ENCODE measurements around the gene PSMB7.

Gene PSMB7

DNA sequence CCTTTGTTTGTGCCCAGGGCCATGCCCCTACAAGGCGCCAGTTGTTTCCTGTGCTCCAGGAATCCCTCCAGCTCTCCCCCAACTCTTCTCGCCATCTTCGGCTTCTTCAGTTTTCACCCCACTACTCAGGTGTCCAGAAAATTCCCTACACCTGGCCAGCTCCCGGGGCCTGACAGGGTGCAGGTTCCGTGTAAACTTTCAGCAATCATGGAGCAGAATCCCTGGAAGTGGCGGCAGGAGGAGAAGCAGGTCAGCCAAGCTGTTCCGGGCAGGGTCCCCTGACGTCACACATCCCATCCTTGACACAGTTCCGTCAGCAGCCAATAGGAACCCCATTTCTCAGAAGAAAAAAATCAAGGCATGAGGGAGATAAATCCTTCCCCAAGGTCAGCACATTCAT, 22.8 kb upstream of the PSMB7 start:
- TF ChIP-seq EZH2 (IDR thresholded peaks at IDR 0.05; ENCODE audit: borderline replicate concordance, low read depth, low read length, severe bottlenecking) = no peak
- TF ChIP-seq, protein P1, sequence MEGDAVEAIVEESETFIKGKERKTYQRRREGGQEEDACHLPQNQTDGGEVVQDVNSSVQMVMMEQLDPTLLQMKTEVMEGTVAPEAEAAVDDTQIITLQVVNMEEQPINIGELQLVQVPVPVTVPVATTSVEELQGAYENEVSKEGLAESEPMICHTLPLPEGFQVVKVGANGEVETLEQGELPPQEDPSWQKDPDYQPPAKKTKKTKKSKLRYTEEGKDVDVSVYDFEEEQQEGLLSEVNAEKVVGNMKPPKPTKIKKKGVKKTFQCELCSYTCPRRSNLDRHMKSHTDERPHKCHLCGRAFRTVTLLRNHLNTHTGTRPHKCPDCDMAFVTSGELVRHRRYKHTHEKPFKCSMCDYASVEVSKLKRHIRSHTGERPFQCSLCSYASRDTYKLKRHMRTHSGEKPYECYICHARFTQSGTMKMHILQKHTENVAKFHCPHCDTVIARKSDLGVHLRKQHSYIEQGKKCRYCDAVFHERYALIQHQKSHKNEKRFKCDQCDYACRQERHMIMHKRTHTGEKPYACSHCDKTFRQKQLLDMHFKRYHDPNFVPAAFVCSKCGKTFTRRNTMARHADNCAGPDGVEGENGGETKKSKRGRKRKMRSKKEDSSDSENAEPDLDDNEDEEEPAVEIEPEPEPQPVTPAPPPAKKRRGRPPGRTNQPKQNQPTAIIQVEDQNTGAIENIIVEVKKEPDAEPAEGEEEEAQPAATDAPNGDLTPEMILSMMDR (IDR thresholded peaks at IDR 0.05; ENCODE audit: borderline replicate concordance, extremely low read depth, low read length, poor library complexity, severe bottlenecking) = no peak
- no peaks in the 10 kb centered on the region for H3K79me2 ChIP-seq (ENCODE audit: insufficient read depth, low read length)
- H3K36me3 ChIP-seq (ENCODE audit: insufficient read depth, low read length) = no peaks in the 10 kb centered on the region
- H3K27ac ChIP-seq (ENCODE audit: low read length) = no peak overlapping the region
- H3K4me1 ChIP-seq (ENCODE audit: insufficient read depth, low read length) = no peaks in the 10 kb centered on the region
- H4K20me1 ChIP-seq (ENCODE audit: insufficient read depth, low read length) = no peaks in the 10 kb centered on the region
- no peak overlapping the region for H3K4me2 ChIP-seq (ENCODE audit: insufficient read depth, low read length)
- H3K27me3 ChIP-seq (ENCODE audit: insufficient read depth, low read length, poor library complexity) = no peaks in the 10 kb centered on the region
- H2AFZ ChIP-seq (ENCODE audit: low read depth, low read length) = no peak overlapping the region
- ATAC-seq (ENCODE audit: insufficient read depth, low read depth) (no peak), DNase-seq (no peak)
- H3K9me3 ChIP-seq (ENCODE audit: insufficient read depth, low read length, severe bottlenecking) = no peaks in the 10 kb centered on the region
- no peak overlapping the region for H3K4me3 ChIP-seq (ENCODE audit: low read depth in 1 of 2, low read length in 2 of 2)
- no peak overlapping the region for H3K9ac ChIP-seq (ENCODE audit: low read depth, low read length)

DNA sequence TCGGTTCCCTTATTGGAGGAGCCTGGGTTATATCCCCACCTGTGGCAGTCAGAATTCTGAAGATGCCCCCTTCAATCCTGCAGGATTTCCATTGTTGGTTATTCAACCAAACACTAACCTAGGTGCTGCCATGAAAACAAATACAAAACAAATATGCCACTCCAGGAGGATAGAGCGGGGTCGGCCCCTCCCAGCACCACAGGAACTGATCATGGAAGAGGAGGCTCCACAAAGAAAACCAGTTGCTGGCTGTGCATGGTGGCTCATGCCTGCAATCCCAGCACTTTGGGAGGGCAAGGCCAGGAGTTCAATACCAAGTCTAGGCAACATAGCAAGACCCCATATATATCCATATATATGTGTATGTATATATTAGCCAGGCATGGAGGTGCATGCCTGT, 21.8 kb upstream of the PSMB7 start:
- TF ChIP-seq EZH2 (IDR thresholded peaks at IDR 0.05; ENCODE audit: borderline replicate concordance, low read depth, low read length, severe bottlenecking) = no peak
- TF ChIP-seq, protein P1 (IDR thresholded peaks at IDR 0.05; ENCODE audit: borderline replicate concordance, extremely low read depth, low read length, poor library complexity, severe bottlenecking) = no peak

DNA sequence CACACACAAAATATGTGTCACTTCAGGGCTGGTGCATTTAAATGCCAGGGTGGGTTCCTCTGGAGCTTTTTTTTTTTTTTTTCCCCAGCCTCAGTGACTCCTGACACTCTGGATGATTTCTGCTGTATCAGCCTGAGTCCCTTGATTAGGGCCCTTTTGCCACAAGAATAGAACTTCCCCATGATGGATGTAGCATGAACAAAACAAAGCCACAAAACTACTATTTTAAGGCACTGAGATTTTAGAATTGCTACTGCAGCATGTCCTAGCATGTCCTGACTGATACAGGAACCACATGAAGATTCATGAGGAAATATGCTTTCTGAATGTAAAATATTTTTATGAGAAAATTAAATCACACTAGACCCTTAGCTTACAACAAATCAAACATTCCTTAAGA, 21.1 kb upstream of the PSMB7 start:
- H3K9ac ChIP-seq (ENCODE audit: low read depth, low read length) = no peak overlapping the region
- no peak overlapping the region for H2AFZ ChIP-seq (ENCODE audit: low read depth, low read length)
- H4K20me1 ChIP-seq (ENCODE audit: insufficient read depth, low read length) = no peaks in the 10 kb centered on the region
- no peak for DNase-seq
- no peaks in the 10 kb centered on the region for H3K9me3 ChIP-seq (ENCODE audit: insufficient read depth, low read length, severe bottlenecking)
- no peaks in the 10 kb centered on the region for H3K4me1 ChIP-seq (ENCODE audit: insufficient read depth, low read length)
- TF ChIP-seq EZH2 (IDR thresholded peaks at IDR 0.05; ENCODE audit: borderline replicate concordance, low read depth, low read length, severe bottlenecking) = no peak
- TF ChIP-seq, protein P1 (IDR thresholded peaks at IDR 0.05; ENCODE audit: borderline replicate concordance, extremely low read depth, low read length, poor library complexity, severe bottlenecking) = no peak
- H3K27ac ChIP-seq (ENCODE audit: low read length) = no peak overlapping the region
- H3K79me2 ChIP-seq (ENCODE audit: insufficient read depth, low read length) = no peaks in the 10 kb centered on the region
- H3K4me3 ChIP-seq (ENCODE audit: low read depth in 1 of 2, low read length in 2 of 2) = no peak overlapping the region
- no peak for ATAC-seq (ENCODE audit: insufficient read depth, low read depth)
- H3K27me3 ChIP-seq (ENCODE audit: insufficient read depth, low read length, poor library complexity) = no peaks in the 10 kb centered on the region
- H3K36me3 ChIP-seq (ENCODE audit: insufficient read depth, low read length) = no peaks in the 10 kb centered on the region
- no peak overlapping the region for H3K4me2 ChIP-seq (ENCODE audit: insufficient read depth, low read length)

More for the DNA sequence above, 21.8 kb upstream of the PSMB7 start:
- Histone ChIP-seq H3K9me3 (ENCODE audit: insufficient read depth, low read length, severe bottlenecking) (no peaks in the 10 kb centered on the region), H3K27ac (ENCODE audit: low read length) (no peak overlapping the region), H3K27me3 (ENCODE audit: insufficient read depth, low read length, poor library complexity) (no peaks in the 10 kb centered on the region), H3K4me2 (ENCODE audit: insufficient read depth, low read length) (no peak overlapping the region), H3K4me3 (ENCODE audit: low read depth in 1 of 2, low read length in 2 of 2) (no peak overlapping the region), H3K79me2 (ENCODE audit: insufficient read depth, low read length) (no peaks in the 10 kb centered on the region), H3K36me3 (ENCODE audit: insufficient read depth, low read length) (no peaks in the 10 kb centered on the region), H4K20me1 (ENCODE audit: insufficient read depth, low read length) (no peaks in the 10 kb centered on the region), H3K9ac (ENCODE audit: low read depth, low read length) (no peak overlapping the region), H2AFZ (ENCODE audit: low read depth, low read length) (no peak overlapping the region), H3K4me1 (ENCODE audit: insufficient read depth, low read length) (no peaks in the 10 kb centered on the region)
- no peak for DNase-seq
- no peak for ATAC-seq (ENCODE audit: insufficient read depth, low read depth)

DNA sequence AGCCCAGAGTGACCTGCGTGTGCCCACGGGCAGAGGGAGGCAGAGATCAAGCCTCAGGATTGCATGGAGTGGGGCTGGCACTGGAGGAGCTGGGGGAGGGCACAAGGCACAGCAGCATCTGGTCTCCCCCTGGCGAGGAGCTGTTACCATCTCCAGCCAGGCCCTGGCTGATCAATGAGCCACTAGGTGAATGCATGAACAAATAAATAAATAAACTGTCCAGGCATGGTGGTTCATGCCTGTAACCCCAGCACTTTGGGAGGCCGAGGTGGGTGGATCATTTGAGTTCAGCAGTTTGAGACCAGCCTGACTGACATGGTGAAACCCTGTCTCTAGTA, 14.3 kb upstream of the PSMB7 start:
- no peaks in the 10 kb centered on the region for H3K4me1 ChIP-seq (ENCODE audit: insufficient read depth, low read length)
- no peak overlapping the region for H2AFZ ChIP-seq (ENCODE audit: low read depth, low read length)
- no peak overlapping the region for H3K9ac ChIP-seq (ENCODE audit: low read depth, low read length)
- no peaks in the 10 kb centered on the region for H3K9me3 ChIP-seq (ENCODE audit: insufficient read depth, low read length, severe bottlenecking)
- no peaks in the 10 kb centered on the region for H3K27me3 ChIP-seq (ENCODE audit: insufficient read depth, low read length, poor library complexity)
- no peak overlapping the region for H3K27ac ChIP-seq (ENCODE audit: low read length)
- H3K36me3 ChIP-seq (ENCODE audit: insufficient read depth, low read length) = no peaks in the 10 kb centered on the region
- TF ChIP-seq, protein P1 (IDR thresholded peaks at IDR 0.05; ENCODE audit: borderline replicate concordance, extremely low read depth, low read length, poor library complexity, severe bottlenecking) = no peak
- no peak for TF ChIP-seq EZH2 (IDR thresholded peaks at IDR 0.05; ENCODE audit: borderline replicate concordance, low read depth, low read length, severe bottlenecking)
- no peak overlapping the region for H3K4me2 ChIP-seq (ENCODE audit: insufficient read depth, low read length)
- no peak overlapping the region for H3K4me3 ChIP-seq (ENCODE audit: low read depth in 1 of 2, low read length in 2 of 2)
- H4K20me1 ChIP-seq (ENCODE audit: insufficient read depth, low read length) = no peaks in the 10 kb centered on the region
- no peaks in the 10 kb centered on the region for H3K79me2 ChIP-seq (ENCODE audit: insufficient read depth, low read length)
- no peak for ATAC-seq (ENCODE audit: insufficient read depth, low read depth)
- no peak for DNase-seq
